ENCODE results near the gene ISCU.

The ISCU gene

GRCh38 chr12:108592033-108592909 is 29.9 kb downstream of the ISCU start:
- H3K4me3 ChIP-seq (ENCODE audit: low read depth, low read length), result no peak overlapping the region
- no peak for DNase-seq (ENCODE audit: low read depth)
- no peak for TF ChIP-seq MYC (IDR thresholded peaks at IDR 0.05; ENCODE audit: low read depth, low read length)
- no peak for TF ChIP-seq MAX (IDR thresholded peaks at IDR 0.05; ENCODE audit: low read depth, low read length)
- no peak for TF ChIP-seq CTCF (IDR thresholded peaks at IDR 0.05; ENCODE audit: low read depth, low read length)
- no peak for TF ChIP-seq POLR2A (IDR thresholded peaks at IDR 0.05; ENCODE audit: extremely low read depth, insufficient read length)

- no peak for DNase-seq (ENCODE audit: low read depth)
- H3K4me3 ChIP-seq (ENCODE audit: low read depth, low read length), result no peak overlapping the region
- TF ChIP-seq MAX (IDR thresholded peaks at IDR 0.05; ENCODE audit: low read depth, low read length), result no peak
- TF ChIP-seq CTCF (IDR thresholded peaks at IDR 0.05; ENCODE audit: low read depth, low read length), result no peak
- no peak for TF ChIP-seq POLR2A (IDR thresholded peaks at IDR 0.05; ENCODE audit: extremely low read depth, insufficient read length)
- no peak for TF ChIP-seq MYC (IDR thresholded peaks at IDR 0.05; ENCODE audit: low read depth, low read length)
Observed at GRCh38 chr12:108594323-108594903, 32.0 kb downstream of the ISCU start.

GRCh38 chr12:108594960-108595710 is 32.7 kb downstream of the ISCU start:
- H3K4me3 ChIP-seq (ENCODE audit: low read depth, low read length), result no peak overlapping the region
- TF ChIP-seq MYC (IDR thresholded peaks at IDR 0.05; ENCODE audit: low read depth, low read length) (no peak), POLR2A (IDR thresholded peaks at IDR 0.05; ENCODE audit: extremely low read depth, insufficient read length) (no peak), MAX (IDR thresholded peaks at IDR 0.05; ENCODE audit: low read depth, low read length) (no peak), CTCF (IDR thresholded peaks at IDR 0.05; ENCODE audit: low read depth, low read length) (no peak)

GRCh38 chr12:108595711-108596647 is 33.6 kb downstream of the ISCU start:
- TF ChIP-seq MAX (IDR thresholded peaks at IDR 0.05; ENCODE audit: low read depth, low read length) (no peak), MYC (IDR thresholded peaks at IDR 0.05; ENCODE audit: low read depth, low read length) (no peak), POLR2A (IDR thresholded peaks at IDR 0.05; ENCODE audit: extremely low read depth, insufficient read length) (no peak), CTCF (IDR thresholded peaks at IDR 0.05; ENCODE audit: low read depth, low read length) (no peak)
- H3K4me3 ChIP-seq (ENCODE audit: low read depth, low read length), result no peak overlapping the region
- DNase-seq (ENCODE audit: low read depth), result no peak

More at GRCh38 chr12:108594960-108595710, 32.7 kb downstream of the ISCU start:
- no peak for DNase-seq (ENCODE audit: low read depth)
